ENCODE measurements around the gene BTRC.
"Not testable (repeated sequence)": the region's sequence is repeated elsewhere in the genome, so short reads cannot be mapped to it uniquely, and the experiment has no call there.

Gene BTRC

GRCh38 chr10:101380353-101381017 is 26.5 kb downstream of the BTRC start:
- Histone ChIP-seq H3K79me2 (ENCODE audit: insufficient read depth, low read depth) (no peaks in the 10 kb centered on the region), H3K4me2 (no peak overlapping the region)

GRCh38 chr10:101385866-101386658 is 32.1 kb downstream of the BTRC start:
- no peak overlapping the region for H3K4me3 ChIP-seq (IDR thresholded peaks at IDR 0.05; ENCODE audit: insufficient read depth, low read depth, low read length)
- TF ChIP-seq CTCF (conservative IDR thresholded peaks at IDR 0.05; ENCODE audit: low read depth, low read length) = no peak
- H4K20me1 ChIP-seq (ENCODE audit: insufficient read depth) = no peaks in the 10 kb centered on the region
- H3K79me2 ChIP-seq (ENCODE audit: insufficient read depth, low read depth) = no peaks in the 10 kb centered on the region
- no peak overlapping the region for H3K27ac ChIP-seq
- H3K27me3 ChIP-seq (ENCODE audit: insufficient read depth, low read depth) = no peaks in the 10 kb centered on the region
- H3K9ac ChIP-seq = no peak overlapping the region
- H2AFZ ChIP-seq (ENCODE audit: low read depth) = no peak overlapping the region
- no peaks in the 10 kb centered on the region for H3K4me1 ChIP-seq (ENCODE audit: low read depth, poor library complexity, severe bottlenecking)
- H3K4me2 ChIP-seq = no peak overlapping the region
- no peaks in the 10 kb centered on the region for H3K36me3 ChIP-seq (ENCODE audit: insufficient read depth)

More at GRCh38 chr10:101380353-101381017, 26.5 kb downstream of the BTRC start:
- H3K27ac ChIP-seq = no peak overlapping the region
- no peaks in the 10 kb centered on the region for H3K4me1 ChIP-seq (ENCODE audit: low read depth, poor library complexity, severe bottlenecking)
- H2AFZ ChIP-seq (ENCODE audit: low read depth) = no peak overlapping the region
- no peak overlapping the region for H3K9ac ChIP-seq
- TF ChIP-seq CTCF (conservative IDR thresholded peaks at IDR 0.05; ENCODE audit: low read depth, low read length) = no peak
- H3K36me3 ChIP-seq (ENCODE audit: insufficient read depth) = no peaks in the 10 kb centered on the region
- H3K27me3 ChIP-seq (ENCODE audit: insufficient read depth, low read depth) = no peaks in the 10 kb centered on the region
- no peaks in the 10 kb centered on the region for H4K20me1 ChIP-seq (ENCODE audit: insufficient read depth)
- no peak overlapping the region for H3K4me3 ChIP-seq (IDR thresholded peaks at IDR 0.05; ENCODE audit: insufficient read depth, low read depth, low read length)

- no peaks in the 10 kb centered on the region for H4K20me1 ChIP-seq (ENCODE audit: insufficient read depth)
- H3K9ac ChIP-seq = no peak overlapping the region
- no peaks in the 10 kb centered on the region for H3K79me2 ChIP-seq (ENCODE audit: insufficient read depth, low read depth)
- H3K27me3 ChIP-seq (ENCODE audit: insufficient read depth, low read depth) = no peaks in the 10 kb centered on the region
- TF ChIP-seq CTCF (conservative IDR thresholded peaks at IDR 0.05; ENCODE audit: low read depth, low read length) = no peak
- no peaks in the 10 kb centered on the region for H3K36me3 ChIP-seq (ENCODE audit: insufficient read depth)
- no peak overlapping the region for H3K4me3 ChIP-seq (IDR thresholded peaks at IDR 0.05; ENCODE audit: insufficient read depth, low read depth, low read length)
- no peak overlapping the region for H3K4me2 ChIP-seq
- no peak overlapping the region for H2AFZ ChIP-seq (ENCODE audit: low read depth)
- no peaks in the 10 kb centered on the region for H3K4me1 ChIP-seq (ENCODE audit: low read depth, poor library complexity, severe bottlenecking)
- H3K27ac ChIP-seq = no peak overlapping the region
These were observed 32.8 kb downstream of the BTRC start for GRCh38 chr10:101386659-101387259.

- H3K9ac ChIP-seq = no peak overlapping the region
- H3K27me3 ChIP-seq (ENCODE audit: insufficient read depth, low read depth) = no peaks in the 10 kb centered on the region
- no peak overlapping the region for H2AFZ ChIP-seq (ENCODE audit: low read depth)
- no peak overlapping the region for H3K4me3 ChIP-seq (IDR thresholded peaks at IDR 0.05; ENCODE audit: insufficient read depth, low read depth, low read length)
- H3K4me2 ChIP-seq = no peak overlapping the region
- no peaks in the 10 kb centered on the region for H4K20me1 ChIP-seq (ENCODE audit: insufficient read depth)
- no peaks in the 10 kb centered on the region for H3K79me2 ChIP-seq (ENCODE audit: insufficient read depth, low read depth)
- TF ChIP-seq CTCF (conservative IDR thresholded peaks at IDR 0.05; ENCODE audit: low read depth, low read length) = no peak
- H3K4me1 ChIP-seq (ENCODE audit: low read depth, poor library complexity, severe bottlenecking) = no peaks in the 10 kb centered on the region
- no peaks in the 10 kb centered on the region for H3K36me3 ChIP-seq (ENCODE audit: insufficient read depth)
- no peak overlapping the region for H3K27ac ChIP-seq
These were observed 34.8 kb downstream of the BTRC start for GRCh38 chr10:101388676-101389276.

GRCh38 chr10:101389532-101389931 is 35.6 kb downstream of the BTRC start:
- not testable (repeated sequence) for H3K36me3 ChIP-seq (ENCODE audit: insufficient read depth); H2AFZ ChIP-seq (ENCODE audit: low read depth); H3K27ac ChIP-seq; H3K79me2 ChIP-seq (ENCODE audit: insufficient read depth, low read depth); H3K4me3 ChIP-seq (IDR thresholded peaks at IDR 0.05; ENCODE audit: insufficient read depth, low read depth, low read length); H3K9ac ChIP-seq; H3K4me2 ChIP-seq; H3K27me3 ChIP-seq (ENCODE audit: insufficient read depth, low read depth); H4K20me1 ChIP-seq (ENCODE audit: insufficient read depth); H3K4me1 ChIP-seq (ENCODE audit: low read depth, poor library complexity, severe bottlenecking)

Measured in KMS-11 (cell line).